Endothelial cell of umbilical vein (primary cell): ENCODE results near the gene LGALS8. TPM values are rescaled to one million over a fixed set of nuclear protein-coding genes. Genes with fewer than 3 reads are reported as not detected.

Experiments
- Bru-seq: library from RNA; stranded (reverse); fragments of 400-500 nt; gene quantifications from one replicate; lab custom pipeline; 2021; lab: Mats Ljungman, UMichigan
- BruChase-seq, 2 experiments: library from RNA; stranded (reverse); fragments of 400-500 nt; gene quantifications; one replicate each; lab custom pipeline; 2021; lab: Mats Ljungman, UMichigan
- BruUV-seq: library from RNA; stranded (reverse); fragments of 400-500 nt; replicated peaks from 2 replicates; lab custom pipeline; 2021; lab: Mats Ljungman, UMichigan
- CTCF ChIA-PET: fragments of 300-600, 350-600 bp; sonication (Branson Sonifier 250); formaldehyde crosslinking; loops from one replicate; lab custom pipeline; 2021; ENCODE audit warnings: antibody characterized with exemption, inconsistent platforms; lab: Charles Lee
- POLR2A ChIA-PET: fragments of 300-600, 350-600 bp; sonication (Branson Sonifier 250); formaldehyde crosslinking; loops from one replicate; lab custom pipeline; 2021; ENCODE audit warnings: antibody characterized with exemption, inconsistent platforms; lab: Charles Lee
- DNase-seq: peaks from one replicate; pipeline ENCODE4 v3.0.0-alpha.2; 2011; ENCODE audit warnings: low read depth, low spot score
- FAIRE-seq: peaks from 2 replicates; lab custom pipeline; 2011; peaks lifted over from hg19 to GRCh38; lab: Jason Lieb, UNC
- H2AFZ ChIP-seq: 2 replicates; pipeline ENCODE4 v1.6.0; 2012; ENCODE audit warnings: low read depth, low read length, control low read depth, inconsistent platforms
- H3K27ac ChIP-seq: 2 replicates; pipeline ENCODE4 v1.5.1; 2011; ENCODE audit warnings: low read depth, mild to moderate bottlenecking, control low read depth, low read length, moderate library complexity; ENCODE audit not compliant: insufficient read depth
- H3K27me3 ChIP-seq, 2 experiments: 2 replicates each; pipeline versions ENCODE4 v1.6.0 to v1.6.1; 2011; ENCODE audit warnings: low read length in 2 of 2, mixed read lengths in 1 of 2; ENCODE audit not compliant: control insufficient read depth in 2 of 2, insufficient read depth in 2 of 2
- H3K36me3 ChIP-seq, 2 experiments: 2 replicates in 1 of 2; 3 replicates in 1 of 2; pipeline ENCODE4 v1.5.1; 2011; ENCODE audit warnings: low read length in 2 of 2, mild to moderate bottlenecking in 1 of 2, moderate library complexity in 1 of 2; ENCODE audit not compliant: control insufficient read depth in 2 of 2, insufficient read depth in 2 of 2; ENCODE audit errors: extremely low read depth in 1 of 2
- H3K4me1 ChIP-seq: 3 replicates; pipeline ENCODE4 v1.5.1; 2011; ENCODE audit warnings: mild to moderate bottlenecking, low read length; ENCODE audit not compliant: control insufficient read depth, insufficient read depth; ENCODE audit errors: extremely low read depth
- H3K4me2 ChIP-seq: 2 replicates; pipeline ENCODE4 v1.6.1; 2011; ENCODE audit warnings: low read length, control low read depth, mixed read lengths; ENCODE audit not compliant: insufficient read depth
- H3K4me3 ChIP-seq, 3 experiments: fragments of 200-600 bp in 1 of 3; sonication (generic), shearing (Covaris generic) in 1 of 3; replicated peaks in 1 of 3; 2 replicates each; pipeline ENCODE4 v1.5.1; 2011 to 2016; ENCODE audit warnings: control low read depth in 3 of 3, low read length in 3 of 3, mild to moderate bottlenecking in 2 of 3, inconsistent platforms in 1 of 3, low read depth in 1 of 3, moderate library complexity in 1 of 3; ENCODE audit not compliant: insufficient read depth in 1 of 3
- H3K79me2 ChIP-seq: 2 replicates; pipeline ENCODE4 v1.6.0; 2012; ENCODE audit warnings: low read length, inconsistent platforms; ENCODE audit not compliant: control insufficient read depth, insufficient read depth
- H3K9ac ChIP-seq: replicated peaks from 2 replicates; pipeline ENCODE3; 2011; ENCODE audit warnings: low read length, control low read depth; ENCODE audit not compliant: insufficient read depth; ENCODE audit errors: extremely low read depth
- H3K9me1 ChIP-seq: replicated peaks from 3 replicates; pipeline ENCODE4 v1.6.0; 2011; ENCODE audit warnings: mild to moderate bottlenecking, low read length; ENCODE audit not compliant: control insufficient read depth, insufficient read depth; ENCODE audit errors: extremely low read depth
- H3K9me3 ChIP-seq: replicated peaks from 2 replicates; pipeline ENCODE4 v1.5.1; 2012; ENCODE audit warnings: low read length, inconsistent platforms; ENCODE audit not compliant: control insufficient read depth, insufficient read depth
- H4K20me1 ChIP-seq: replicated peaks from 2 replicates; pipeline ENCODE3; 2011; ENCODE audit warnings: mild to moderate bottlenecking, low read length; ENCODE audit not compliant: control insufficient read depth, insufficient read depth; ENCODE audit errors: extremely low read depth
- EZH2 ChIP-seq: IDR thresholded peaks from 2 replicates; pipeline ENCODE4 v1.6.1; 2012; ENCODE audit warnings: borderline replicate concordance, low read depth, mild to moderate bottlenecking, moderate library complexity, low read length, inconsistent platforms; ENCODE audit not compliant: severe bottlenecking
- FOS ChIP-seq: IDR thresholded peaks from 2 replicates; pipeline ENCODE4 v1.6.1; 2011; ENCODE audit warnings: mild to moderate bottlenecking, low read length, moderate library complexity, borderline replicate concordance; ENCODE audit not compliant: insufficient read depth
- JUN ChIP-seq: IDR thresholded peaks from 2 replicates; pipeline ENCODE4 v1.6.1; 2011; ENCODE audit warnings: borderline replicate concordance, low read depth; ENCODE audit not compliant: insufficient read length, insufficient read depth
- POLR2A ChIP-seq: IDR thresholded peaks from 2 replicates; pipeline ENCODE4 v1.6.1; 2012; ENCODE audit warnings: low read depth, mild to moderate bottlenecking, control low read depth, low read length
- dilution Hi-C: fragments of 300-500 bp; cut with MboI; formaldehyde crosslinking; loops from one replicate; pipeline ENCODE4 v1.15.0; 2019; ENCODE audit warnings: low sequenced_read_pairs; ENCODE audit not compliant: extremely low pct_ligation_motif_present
- intact Hi-C: fragments of 100-400 bp; cut with micrococcal nuclease; formaldehyde crosslinking; loops from one replicate; pipeline ENCODE4 v1.10.0; 2022
- long read RNA-seq: library from polyadenylated mRNA; stranded (forward); transcript quantifications from one replicate; pipeline ENCODE4 v2.0.0, GENCODE V29; 2021
- polyA minus RNA-seq, 3 experiments: library from RNA; depleted of rRNA, polyadenylated mRNA; stranded (reverse); fragments of >200 nt; gene quantifications; 1 replicate in 1 of 3; 2 replicates in 2 of 3; pipeline ENCODE4 v1.2.3, GENCODE V29; 2011
- polyA plus RNA-seq, 4 experiments: library from polyadenylated mRNA; depleted of rRNA in 3 of 4; stranded (reverse) in 3 of 4; unstranded in 1 of 4; fragments of >200 nt; gene quantifications; 2 replicates each; pipeline versions ENCODE4 v1.2.1 to v1.2.3, GENCODE V29; 2011 to 2012; ENCODE audit warnings: missing spikeins in 1 of 4
- total RNA-seq: library from RNA; stranded (reverse); gene quantifications from 2 replicates; pipeline ENCODE4 v1.2.3, GENCODE V29; 2021

The LGALS8 gene
- total RNA-seq = 48.1 and 49.9 TPM in 2 replicates
- 36.7 and 45.6 TPM in 2 replicates for polyA plus RNA-seq
- 29.1 and 32.0 TPM in 2 replicates for polyA plus RNA-seq (2011; cell fraction: cytosol; rRNA removed)
- 231 and 232 TPM in 2 replicates for polyA plus RNA-seq (2011; cell fraction: nucleus; rRNA removed)
- polyA plus RNA-seq (2012) = 50.2 and 63.4 TPM in 2 replicates
- 76.5 and 88.2 TPM in 2 replicates for polyA minus RNA-seq
- not detected for polyA minus RNA-seq (2011; cell fraction: cytosol; rRNA and poly(A)+ RNA removed)
- polyA minus RNA-seq (2011; cell fraction: nucleus; rRNA and poly(A)+ RNA removed) = 92.2 and 127 TPM in 2 replicates
- percentile 70 among the genes with signal in this experiment for Bru-seq, nascent RNA
- BruChase-seq, experiment 1, labeled RNA remaining after a 6-hour chase = percentile 89 among the genes with signal in this experiment
- BruChase-seq, experiment 2, labeled RNA remaining after a 2-hour chase = percentile 79 among the genes with signal in this experiment
- long read RNA-seq, full-length matches to known transcripts = 37 of 83 reads
- long read RNA-seq, partial matches to known transcripts = 30 of 83 reads
- long read RNA-seq, other reads (novel, unspliced or antisense) = 16 of 83 reads

GRCh38 chr1:236523704-236524141, at the start of gene LGALS8:
Gene LGALS8 (plus strand): TSS chr1:236523982. CDS start chr1:236526071, 2,089 bp downstream.
- peak within 1 kb of the TSS; percentile 72 for H3K27ac ChIP-seq
- H3K4me3 ChIP-seq = peak within 1 kb of the TSS; percentile 83 to 95 (median 83)
- no peaks in the 10 kb centered on the region for H3K36me3 ChIP-seq
- TF ChIP-seq EZH2 = no peak
- peak; percentile 5 for TF ChIP-seq POLR2A
- FAIRE-seq = peak; percentile 78
- ChIA-PET POLR2A (no interaction called here), CTCF (interaction anchor here (1.0 to 2.2 kb wide), 2 partner anchors 13 to 20 kb away, joined by 4 to 6 read pairs; no protein-coding TSS in a partner anchor)
- no peaks in the 10 kb centered on the region for H3K9me1 ChIP-seq
- dilution Hi-C loops (no loop called here), intact Hi-C loops (loop anchor here (1.0 to 10.0 kb wide), 6 partner anchors 20 to 539 kb away; partner anchors contain the start of genes ERO1B, HEATR1 and MTR)
- H3K9ac ChIP-seq = peak within 1 kb of the TSS; percentile 84
- H3K4me2 ChIP-seq = peak within 1 kb of the TSS; percentile 93
- H3K27me3 ChIP-seq = no peaks in the 10 kb centered on the region
- peaks cover 7% of the 10 kb centered on the region for H3K79me2 ChIP-seq
- no peaks in the 10 kb centered on the region for H3K4me1 ChIP-seq
- no peaks in the 10 kb centered on the region for H3K9me3 ChIP-seq
- peak within 1 kb of the TSS; percentile 81 for H2AFZ ChIP-seq
- no TSS peak for BruUV-seq
- DNase-seq = peak; percentile 83
- H4K20me1 ChIP-seq = no peaks in the 10 kb centered on the region

DNA sequence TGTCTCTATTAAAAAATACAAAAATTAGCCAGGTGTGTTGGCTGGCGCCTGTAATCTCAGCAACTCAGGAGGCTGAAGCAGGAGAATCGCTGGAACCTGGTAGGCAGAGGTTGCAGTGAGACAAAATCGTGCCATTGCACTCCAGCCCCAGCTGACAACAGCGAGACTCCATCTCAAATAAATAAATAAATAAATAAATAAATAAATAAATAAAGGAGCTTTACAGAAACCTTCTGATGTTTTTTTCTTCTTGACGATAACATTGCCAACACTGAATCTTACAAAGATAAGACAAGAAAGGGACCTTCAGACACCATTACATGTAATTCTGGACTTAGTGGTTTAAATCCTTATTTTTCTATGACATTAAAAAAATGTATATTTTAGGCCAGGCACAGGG, 47.8 kb upstream of the LGALS8 start:
- Histone ChIP-seq H3K9me1 (no peaks in the 10 kb centered on the region), H3K9me3 (no peaks in the 10 kb centered on the region), H3K4me1 (no peaks in the 10 kb centered on the region), H3K9ac (no peak overlapping the region), H3K4me3 (no peak overlapping the region), H2AFZ (no peak overlapping the region), H3K4me2 (no peak overlapping the region), H4K20me1 (no peaks in the 10 kb centered on the region), H3K79me2 (no peaks in the 10 kb centered on the region), H3K27ac (no peak overlapping the region), H3K27me3 (no peaks in the 10 kb centered on the region), H3K36me3 (no peaks in the 10 kb centered on the region)
- FAIRE-seq = no peak
- intact Hi-C loops (no loop called here), dilution Hi-C loops (no loop called here)
- no peak for TF ChIP-seq FOS
- TF ChIP-seq JUN = no peak
- TF ChIP-seq POLR2A = no peak
- POLR2A ChIA-PET = interaction anchor here (0.7 kb wide), 1 partner anchor 344 kb away, joined by 3 read pairs; no protein-coding TSS in a partner anchor
- CTCF ChIA-PET = no interaction called here
- BruUV-seq = no TSS peak
- no peak for DNase-seq
